ENCODE measurements around the gene WDFY4. TPM values are rescaled to one million over a fixed set of nuclear protein-coding genes. Genes with fewer than 3 reads are reported as not detected.

WDFY4 gene
- total RNA-seq, 1 donor from 2014 or later: 33.8 TPM

DNA sequence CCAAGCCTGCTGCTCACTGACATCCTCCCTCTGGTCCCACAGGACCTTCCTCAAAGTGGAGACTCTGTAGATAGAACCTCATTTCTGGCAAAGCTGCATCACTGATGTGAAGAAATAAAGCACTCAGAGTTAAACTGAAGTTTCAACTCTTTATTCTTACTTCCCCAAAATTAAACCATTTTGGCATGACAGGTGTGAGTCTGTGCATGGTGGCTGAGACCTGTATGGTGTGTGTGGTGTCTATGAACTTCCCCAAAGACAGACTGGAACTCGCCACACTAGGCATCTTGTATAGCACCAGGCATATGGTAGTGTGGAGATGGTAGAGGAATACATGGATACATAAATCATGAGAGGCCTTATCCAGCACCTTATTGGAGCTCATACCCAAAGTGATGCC lies 6.6 kb upstream of the WDFY4 start:
- H3K27ac ChIP-seq: no peak overlapping the region

DNA sequence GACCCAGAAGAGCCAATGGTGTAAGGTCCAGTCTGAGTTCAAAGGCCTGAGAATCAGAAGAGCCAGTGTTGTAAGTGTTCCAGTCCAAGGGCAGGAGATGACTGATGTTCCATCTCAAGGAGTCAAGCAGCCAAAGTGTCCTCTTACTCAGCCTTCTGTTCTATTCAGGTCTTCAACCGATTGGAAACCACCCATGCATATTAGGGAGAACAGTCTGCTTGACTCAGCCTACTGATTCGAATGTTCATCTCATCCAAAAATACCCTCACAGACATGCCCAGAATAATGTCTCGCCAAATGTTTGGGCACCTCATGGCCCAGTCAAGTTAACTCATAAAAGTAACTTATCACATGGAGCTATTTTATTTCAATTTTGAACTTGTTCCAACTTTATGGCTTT lies 2.9 kb upstream of the WDFY4 start:
- Histone ChIP-seq H3K27me3 (no peaks in the 10 kb centered on the region), H3K36me3 (no peaks in the 10 kb centered on the region), H3K4me3 (no peak overlapping the region), H3K9me3 (peaks cover 0 to 11% of the 10 kb centered on the region in 2 donors), H3K27ac (no peak overlapping the region), H3K4me1 (no peaks in the 10 kb centered on the region)
- TF ChIP-seq, protein P1, sequence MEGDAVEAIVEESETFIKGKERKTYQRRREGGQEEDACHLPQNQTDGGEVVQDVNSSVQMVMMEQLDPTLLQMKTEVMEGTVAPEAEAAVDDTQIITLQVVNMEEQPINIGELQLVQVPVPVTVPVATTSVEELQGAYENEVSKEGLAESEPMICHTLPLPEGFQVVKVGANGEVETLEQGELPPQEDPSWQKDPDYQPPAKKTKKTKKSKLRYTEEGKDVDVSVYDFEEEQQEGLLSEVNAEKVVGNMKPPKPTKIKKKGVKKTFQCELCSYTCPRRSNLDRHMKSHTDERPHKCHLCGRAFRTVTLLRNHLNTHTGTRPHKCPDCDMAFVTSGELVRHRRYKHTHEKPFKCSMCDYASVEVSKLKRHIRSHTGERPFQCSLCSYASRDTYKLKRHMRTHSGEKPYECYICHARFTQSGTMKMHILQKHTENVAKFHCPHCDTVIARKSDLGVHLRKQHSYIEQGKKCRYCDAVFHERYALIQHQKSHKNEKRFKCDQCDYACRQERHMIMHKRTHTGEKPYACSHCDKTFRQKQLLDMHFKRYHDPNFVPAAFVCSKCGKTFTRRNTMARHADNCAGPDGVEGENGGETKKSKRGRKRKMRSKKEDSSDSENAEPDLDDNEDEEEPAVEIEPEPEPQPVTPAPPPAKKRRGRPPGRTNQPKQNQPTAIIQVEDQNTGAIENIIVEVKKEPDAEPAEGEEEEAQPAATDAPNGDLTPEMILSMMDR (IDR thresholded peaks at IDR 0.05): no peak
- intact Hi-C loops (cut with DNase I): no loop called here
- DNase-seq (ENCODE audit: low spot score in 2 of 2): no peak

More for the DNA sequence above, 6.6 kb upstream of the WDFY4 start:
- H3K9me3 ChIP-seq: peaks cover 0 to 11% of the 10 kb centered on the region in 2 donors
- H3K36me3 ChIP-seq: no peaks in the 10 kb centered on the region
- intact Hi-C loops (cut with DNase I): no loop called here
- H3K27me3 ChIP-seq: no peaks in the 10 kb centered on the region
- DNase-seq (ENCODE audit: low spot score in 2 of 2): no peak
- no peaks in the 10 kb centered on the region for H3K4me1 ChIP-seq
- TF ChIP-seq, protein P1 (IDR thresholded peaks at IDR 0.05): no peak
- no peak overlapping the region for H3K4me3 ChIP-seq

DNA sequence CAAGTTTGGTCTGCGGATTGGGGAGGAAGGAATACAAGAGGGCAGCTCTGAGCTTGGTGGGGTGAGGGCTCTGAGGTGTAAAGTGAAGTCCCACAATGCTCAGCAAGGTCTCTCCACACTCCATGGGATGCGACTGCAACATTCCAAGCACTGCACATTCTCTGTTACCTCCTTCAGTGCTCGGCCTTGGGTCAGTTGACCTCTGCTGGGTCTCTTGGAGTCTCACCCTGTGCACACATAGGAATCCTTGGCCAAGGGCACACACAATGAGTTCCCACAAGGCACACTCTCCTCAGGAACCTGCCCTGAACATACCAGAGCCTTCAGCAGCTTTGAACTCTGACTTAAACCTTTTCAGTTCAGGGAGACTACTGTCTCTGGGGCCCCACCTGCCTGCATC lies 2.4 kb upstream of the WDFY4 start:
- H3K27me3 ChIP-seq: no peaks in the 10 kb centered on the region
- TF ChIP-seq, protein P1 (IDR thresholded peaks at IDR 0.05): no peak
- intact Hi-C loops (cut with DNase I): no loop called here
- no peak overlapping the region for H3K4me3 ChIP-seq
- H3K9me3 ChIP-seq: peaks cover 0 to 11% of the 10 kb centered on the region in 2 donors
- H3K27ac ChIP-seq: no peak overlapping the region
- no peak for DNase-seq (ENCODE audit: low spot score in 2 of 2)
- H3K36me3 ChIP-seq: no peaks in the 10 kb centered on the region
- H3K4me1 ChIP-seq: no peaks in the 10 kb centered on the region

DNA sequence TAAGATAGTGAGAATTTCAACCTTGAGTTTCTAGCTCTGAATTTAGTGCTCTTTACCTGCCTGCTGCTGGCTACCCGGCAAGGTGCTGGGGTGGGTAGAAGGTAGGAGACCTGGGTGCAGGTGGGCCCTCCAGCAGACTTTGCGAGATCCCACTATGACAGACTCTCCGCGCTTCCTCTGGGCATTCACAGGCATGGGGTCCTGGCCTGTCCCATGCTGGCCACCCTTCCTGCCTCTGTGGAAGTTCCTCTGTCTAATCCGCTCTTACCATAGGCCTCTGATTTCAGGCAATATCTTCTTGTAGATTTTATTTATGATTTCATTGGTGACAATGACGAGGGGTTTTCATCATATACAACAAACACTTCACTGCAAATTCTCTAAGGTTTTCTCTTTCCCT lies 1.2 kb upstream of the WDFY4 start:
- H3K4me1 ChIP-seq: no peaks in the 10 kb centered on the region
- H3K4me3 ChIP-seq: no peak overlapping the region
- TF ChIP-seq, protein P1 (IDR thresholded peaks at IDR 0.05): no peak

DNA sequence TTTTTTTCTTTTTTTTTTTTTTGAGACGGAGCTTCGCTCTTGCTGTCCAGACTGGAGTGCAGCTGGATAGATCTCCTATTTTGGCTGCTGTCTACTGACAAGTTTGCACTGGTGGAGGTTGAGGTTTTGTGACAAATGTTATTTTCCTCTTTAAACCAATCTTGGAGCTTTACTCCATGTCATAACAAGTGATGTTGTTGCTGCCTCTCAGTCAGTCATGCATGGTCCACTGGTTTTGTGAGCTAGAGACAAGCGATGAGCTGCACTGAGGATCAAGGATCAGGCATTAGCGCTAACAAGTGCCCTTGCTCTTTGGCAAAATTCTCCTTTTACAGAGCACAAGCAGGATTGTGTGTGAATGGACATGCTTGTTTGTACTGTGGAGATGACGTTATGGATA lies 805 bp upstream of the WDFY4 start:
- H3K27me3 ChIP-seq: no peaks in the 10 kb centered on the region
- no peaks in the 10 kb centered on the region for H3K9me3 ChIP-seq
- no peaks in the 10 kb centered on the region for H3K4me1 ChIP-seq
- TF ChIP-seq, protein P1 (IDR thresholded peaks at IDR 0.05): no peak
- no peaks in the 10 kb centered on the region for H3K36me3 ChIP-seq
- no peak for DNase-seq (ENCODE audit: low spot score in 2 of 2)
- intact Hi-C loops (cut with DNase I): no loop called here
- no peak overlapping the region for H3K4me3 ChIP-seq
- H3K27ac ChIP-seq: no peak overlapping the region

More for the DNA sequence above, 1.2 kb upstream of the WDFY4 start:
- H3K9me3 ChIP-seq: no peaks in the 10 kb centered on the region
- no peaks in the 10 kb centered on the region for H3K27me3 ChIP-seq
- no peaks in the 10 kb centered on the region for H3K36me3 ChIP-seq
- no peak for DNase-seq (ENCODE audit: low spot score in 2 of 2)
- intact Hi-C loops (cut with DNase I): no loop called here
- no peak overlapping the region for H3K27ac ChIP-seq

DNA sequence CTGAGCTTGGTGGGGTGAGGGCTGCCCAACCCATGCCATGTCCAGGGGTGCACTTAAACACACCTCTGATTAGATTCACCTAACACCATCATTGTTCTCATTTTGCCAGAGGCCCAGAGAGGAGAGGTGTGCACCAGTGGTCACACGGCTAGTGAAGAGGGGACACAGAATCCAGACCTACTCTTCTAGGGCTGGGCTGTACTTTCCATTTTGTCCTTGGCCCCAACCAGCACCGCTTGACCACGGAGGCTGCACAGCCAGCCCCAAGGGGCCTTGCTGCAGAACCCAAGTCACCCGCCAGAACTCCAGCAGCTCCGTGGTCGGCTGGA lies 246 bp upstream of the WDFY4 start:
- Histone ChIP-seq H3K36me3 (no peaks in the 10 kb centered on the region), H3K9me3 (no peaks in the 10 kb centered on the region), H3K4me3 (no peak overlapping the region), H3K27ac (no peak overlapping the region), H3K27me3 (no peaks in the 10 kb centered on the region), H3K4me1 (no peaks in the 10 kb centered on the region)
- intact Hi-C loops (cut with DNase I): no loop called here
- DNase-seq (ENCODE audit: low spot score in 2 of 2): no peak
- TF ChIP-seq, protein P1 (IDR thresholded peaks at IDR 0.05): no peak
